Activated CD4-positive, CD25-positive, alpha-beta regulatory T cell (primary cell): Measurements from ENCODE around the gene RICTOR.

ENCODE experiments used
- DNase-seq, 4 experiments: peaks; one replicate each; lab custom pipeline; 2025; lab: John Stamatoyannopoulos, UW

Gene RICTOR

GRCh38 chr5:38932854-38933408 lies 141.3 kb downstream of the RICTOR start:
- no peak for DNase-seq

DNA sequence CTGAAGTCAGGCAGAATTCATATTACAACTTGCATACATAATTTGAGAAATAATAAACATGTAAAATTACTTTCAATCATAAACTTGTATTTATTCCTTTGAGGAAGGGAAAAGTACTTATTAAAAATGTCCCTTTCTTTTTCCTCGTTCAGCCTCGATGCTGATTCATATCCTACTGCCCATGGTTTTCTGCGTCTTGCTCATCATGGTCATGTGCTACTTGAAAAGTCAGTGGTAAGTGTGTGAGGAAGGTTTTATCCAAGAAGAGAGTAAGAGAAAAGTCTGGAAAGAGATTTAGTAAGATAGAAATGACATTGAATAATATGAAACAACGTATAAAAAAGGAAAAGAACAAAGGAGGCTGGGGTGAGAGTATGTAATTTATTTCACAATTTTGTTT lies 142.5 kb downstream of the RICTOR start:
- DNase-seq: no peak

- DNase-seq: no peak
Measured at GRCh38 chr5:38929838-38930237, 144.4 kb downstream of the RICTOR start.

- no peak for DNase-seq
Measured at GRCh38 chr5:38927470-38927869, 146.7 kb downstream of the RICTOR start.

DNA sequence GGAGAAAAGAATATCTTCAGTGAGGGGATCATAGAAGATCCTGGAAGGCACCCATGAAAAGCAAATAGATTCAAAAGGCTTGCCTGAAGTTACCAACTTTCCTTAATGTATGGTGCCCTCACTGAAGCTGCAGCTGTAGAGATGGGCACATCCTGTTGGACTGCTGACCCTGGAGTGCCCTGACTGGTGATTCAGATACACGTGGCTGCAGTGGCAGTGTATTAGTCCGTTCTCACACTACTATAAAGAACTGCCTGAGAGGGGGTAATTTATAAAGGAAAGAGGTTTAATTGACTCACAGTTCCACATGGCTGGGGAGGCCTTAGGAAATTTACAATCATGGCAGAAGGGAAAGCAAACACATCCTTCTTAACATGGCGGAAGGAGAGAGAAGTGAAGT lies 148.1 kb downstream of the RICTOR start:
- no peak for DNase-seq

DNA sequence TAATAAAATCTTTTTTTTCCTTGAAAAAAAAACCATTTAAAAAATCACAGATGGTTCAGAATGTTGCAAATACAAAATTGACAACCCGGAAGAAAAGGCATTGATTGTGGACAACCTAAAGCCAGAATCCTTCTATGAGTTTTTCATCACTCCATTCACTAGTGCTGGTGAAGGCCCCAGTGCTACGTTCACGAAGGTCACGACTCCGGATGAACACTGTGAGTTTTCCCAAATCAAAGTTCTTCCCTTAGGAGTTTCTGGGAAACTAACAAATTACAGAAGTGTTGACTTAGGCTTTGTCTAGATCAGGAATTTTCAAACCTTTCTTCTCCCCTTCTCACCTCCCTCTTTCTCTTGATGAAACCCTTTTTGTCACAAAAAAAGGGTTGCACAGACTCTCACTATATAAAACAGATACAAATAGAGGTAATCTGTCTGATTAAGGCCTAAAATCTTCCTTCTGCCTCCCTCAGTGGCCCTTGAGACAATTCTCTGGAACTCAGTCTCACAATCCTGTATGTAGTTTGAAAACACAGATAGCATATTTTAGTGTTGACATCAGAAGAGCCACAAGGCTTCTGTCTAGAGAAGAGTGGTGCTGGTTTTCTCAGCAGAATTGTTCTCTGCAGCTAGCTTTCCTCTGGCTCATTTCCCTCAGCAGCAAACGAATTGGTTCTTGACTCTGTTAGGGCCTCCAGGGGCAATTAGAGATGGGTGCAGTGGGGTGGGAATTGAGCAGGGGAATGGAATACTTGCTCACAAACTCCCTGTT lies 148.9 kb downstream of the RICTOR start:
- DNase-seq: no peak

GRCh38 chr5:38923661-38924451 lies 150.3 kb downstream of the RICTOR start:
- DNase-seq: no peak

- DNase-seq: no peak
Measured at GRCh38 chr5:38922199-38922598, 152.0 kb downstream of the RICTOR start.

DNA sequence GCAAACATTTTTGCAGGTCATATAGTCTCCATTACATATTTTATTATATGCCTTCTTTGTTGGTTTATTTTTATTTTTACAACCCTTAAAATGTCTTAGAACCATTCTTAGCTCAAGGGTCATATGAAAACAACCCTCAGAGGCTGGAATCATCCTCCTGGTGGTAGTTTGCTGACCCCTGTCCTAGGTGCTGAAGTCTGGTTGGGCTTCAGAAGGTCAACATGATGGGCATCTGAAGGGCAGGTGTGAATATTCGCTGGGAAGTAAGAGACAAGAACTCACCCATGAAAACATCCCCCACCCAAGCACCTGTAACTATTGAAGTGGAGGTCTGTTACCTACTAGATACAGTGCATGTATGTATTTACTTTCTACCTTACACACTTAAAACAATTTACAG lies 153.0 kb downstream of the RICTOR start:
- no peak for DNase-seq

DNA sequence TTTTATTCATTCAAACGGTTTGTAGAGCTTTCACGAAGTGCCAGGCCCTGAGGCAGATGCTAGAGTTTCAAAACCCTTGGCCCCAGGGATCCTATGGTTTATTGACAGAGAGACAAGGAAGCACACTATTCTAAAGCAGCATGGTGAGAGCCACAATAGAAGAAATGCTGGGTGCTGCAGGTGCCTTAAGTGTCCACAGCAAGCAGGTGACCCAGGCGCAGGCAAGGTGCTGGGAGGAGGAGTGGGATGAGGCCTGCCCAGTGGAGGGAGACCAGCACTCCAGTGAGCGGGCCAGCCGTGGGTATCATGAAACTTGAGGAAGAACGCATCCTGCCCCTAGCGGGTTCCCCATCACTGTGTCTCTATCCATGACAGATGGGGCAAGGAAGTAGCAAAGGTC lies 157.4 kb downstream of the RICTOR start:
- DNase-seq: no peak

- no peak for DNase-seq
Measured at GRCh38 chr5:38913714-38914113, 160.5 kb downstream of the RICTOR start.

- no peak for DNase-seq
Measured at GRCh38 chr5:38911933-38912332, 162.3 kb downstream of the RICTOR start.

- no peak for DNase-seq
Measured at GRCh38 chr5:38906503-38906902, 167.7 kb downstream of the RICTOR start.

- no peak for DNase-seq
Measured at GRCh38 chr5:38905516-38905915, 168.7 kb downstream of the RICTOR start.

- DNase-seq: no peak
Measured at GRCh38 chr5:38899936-38900335, 174.3 kb downstream of the RICTOR start.

DNA sequence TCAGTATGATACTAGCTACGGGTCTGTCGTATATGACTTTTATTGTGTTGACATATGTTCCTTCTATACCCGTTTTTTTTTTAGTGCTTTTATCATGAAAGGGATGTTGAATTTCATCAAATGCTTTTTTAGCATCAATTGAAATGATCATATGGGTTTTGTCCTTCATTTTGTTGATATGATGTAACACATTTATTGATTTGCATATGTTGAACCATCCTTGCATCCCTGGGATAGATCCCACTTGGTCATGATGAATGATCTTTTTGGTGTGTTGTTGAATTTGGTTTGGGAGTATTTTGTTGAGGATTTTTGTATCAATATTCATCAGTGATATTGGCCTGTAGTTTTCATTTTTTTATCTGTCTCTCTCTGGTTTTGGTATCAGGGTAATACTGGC lies 177.4 kb downstream of the RICTOR start:
- no peak for DNase-seq

DNA sequence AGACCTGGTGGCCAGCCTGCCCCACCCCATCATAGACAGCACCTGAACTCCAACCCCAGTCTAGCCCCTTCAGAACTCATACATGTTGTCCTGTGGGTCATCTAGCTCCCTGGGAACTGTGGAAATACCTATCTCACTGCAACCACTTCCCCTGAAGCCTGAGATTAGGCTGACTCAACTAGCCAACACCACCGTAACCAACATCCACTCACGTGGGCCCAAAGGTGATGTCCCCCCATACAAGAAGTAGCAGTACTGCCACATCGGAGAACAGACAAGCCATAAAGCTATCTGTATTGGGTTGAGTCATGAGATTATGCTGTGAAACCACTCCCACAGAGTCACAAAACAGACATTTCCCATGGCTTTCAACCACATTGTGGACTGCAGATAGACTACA lies 181.8 kb downstream of the RICTOR start:
- no peak for DNase-seq

- DNase-seq: no peak
Measured at GRCh38 chr5:38891563-38891962, 182.6 kb downstream of the RICTOR start.

DNA sequence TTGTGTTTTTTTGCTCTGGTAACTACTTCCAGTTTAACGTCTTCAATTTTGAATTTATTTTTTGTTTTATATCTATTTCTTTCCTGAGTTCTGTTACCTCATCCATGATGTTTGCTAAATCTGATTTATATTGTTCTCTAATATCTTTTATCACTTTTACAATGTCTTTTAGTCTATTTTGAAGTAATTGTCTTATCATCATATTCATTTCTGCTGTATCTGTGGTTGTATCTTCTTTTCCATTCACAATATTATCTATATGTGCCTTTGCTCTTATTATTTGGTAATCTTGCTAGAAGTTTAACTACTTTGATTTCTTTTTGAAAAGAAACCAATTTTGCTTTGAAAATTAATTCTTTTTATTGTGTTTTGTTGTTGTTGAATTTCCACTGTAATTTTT lies 184.8 kb downstream of the RICTOR start:
- DNase-seq: no peak

- no peak for DNase-seq
Measured at GRCh38 chr5:38888041-38888440, 186.2 kb downstream of the RICTOR start.
